MM.1S (cell line): ENCODE measurements around the gene PRPSAP2.

ENCODE experiments used
- CTCF ChIP-seq: fragments of 300-600 bp; sonication (generic); IDR thresholded peaks from 2 replicates; pipeline ENCODE4 v1.5.1; 2016; ENCODE audit warnings: antibody characterized with exemption, low read length, mixed read lengths
- EZH2 ChIP-seq: fragments of 300-600 bp; sonication (generic); optimal IDR thresholded peaks from 2 replicates; pipeline ENCODE3; 2017; ENCODE audit warnings: low read depth, mild to moderate bottlenecking, antibody characterized with exemption, low read length, mixed read lengths
- EZH2phosphoT487 ChIP-seq: fragments of 300-600 bp; sonication (generic); IDR thresholded peaks from 2 replicates; pipeline ENCODE4 v1.6.1; 2018; ENCODE audit warnings: antibody characterized with exemption, low read length

- TF ChIP-seq CTCF (no peak), EZH2 (no peak), EZH2phosphoT487 (no peak)
These were observed 64.1 kb downstream of the PRPSAP2 start for GRCh38 chr17:18921912-18922451.
